Adrenal gland (tissue), 5 donors: ENCODE data around the gene TOGARAM2.

Experiments used
- CTCF ChIP-seq, 6 experiments: fragments of 450-650 bp in 4 of 6; fragments of 200-600 bp in 2 of 6; sonication (generic) in 1 of 6; IDR thresholded peaks; 1 replicate in 5 of 6; 2 replicates in 1 of 6; pipeline versions ENCODE4 v1.5.1 to v1.8.0; 2016 to 2021; ENCODE audit warnings: antibody characterized with exemption in 6 of 6, mild to moderate bottlenecking in 2 of 6, moderate library complexity in 1 of 6
- POLR2A ChIP-seq, 2 donors: fragments of 450-650 bp; IDR thresholded peaks; one replicate each; pipeline ENCODE4 v1.6.1; 2017; ENCODE audit warnings: antibody characterized with exemption in 2 of 2, mild to moderate bottlenecking in 2 of 2, moderate library complexity in 1 of 2
- donor health status: DM: no; HTN: no; CAD: no.

GRCh38 chr2:29032189-29032588, 51.1 kb downstream of the TOGARAM2 start:
- TF ChIP-seq CTCF (IDR thresholded peaks at IDR 0.05) (no peak), POLR2A (IDR thresholded peaks at IDR 0.05) (no peak)
